H1 (cell line): ENCODE results near the gene MAGI3.

Experiments used
- CTCF ChIP-seq, 3 experiments: IDR thresholded peaks; 1 replicate in 2 of 3; 2 replicates in 1 of 3; pipeline versions ENCODE4 v1.5.1 to v1.6.1; 2011; ENCODE audit warnings: low read length in 3 of 3, mild to moderate bottlenecking in 3 of 3, inconsistent platforms in 2 of 3, low read depth in 1 of 3, moderate library complexity in 1 of 3; ENCODE audit not compliant: insufficient read depth in 1 of 3; ENCODE audit errors: control extremely low read depth in 1 of 3
- EZH2 ChIP-seq: fragments of 200-600 bp; sonication (generic); IDR thresholded peaks from 2 replicates; pipeline ENCODE4 v1.7.1; 2012; ENCODE audit warnings: low read depth, mild to moderate bottlenecking, moderate library complexity, low read length, inconsistent platforms; ENCODE audit not compliant: severe bottlenecking
- HDAC6 ChIP-seq: IDR thresholded peaks from one replicate; pipeline ENCODE4 v1.7.1; 2012; ENCODE audit warnings: low read depth, mild to moderate bottlenecking, inconsistent platforms, low read length, moderate library complexity
- KDM1A ChIP-seq: fragments of 200-600, 300-600 bp; sonication (generic); IDR thresholded peaks from 2 replicates; pipeline ENCODE4 v1.7.1; 2016; ENCODE audit warnings: mild to moderate bottlenecking, low read length, borderline replicate concordance

GRCh38 chr1:113394863-113395259, 4.5 kb downstream of the MAGI3 start:
- TF ChIP-seq HDAC6 (no peak), KDM1A (no peak), CTCF (IDR thresholded peaks at IDR 0.05; ENCODE audit: control extremely low read depth in 1 of 3, insufficient read depth in 1 of 3, low read depth in 1 of 3, low read length in 3 of 3) (no peak), EZH2 (no peak)
